ENCODE data around the gene OR2W1. TPM values are rescaled to one million over a fixed set of nuclear protein-coding genes. Genes with fewer than 3 reads are reported as not detected.

OR2W1 gene
- total RNA-seq (2021), result not detected in 2 replicates
- long read RNA-seq, result 0 reads

- Histone ChIP-seq H3K27me3 (ENCODE audit: insufficient read depth, low read length) (no peaks in the 10 kb centered on the region), H2AK5ac (ENCODE audit: insufficient read length, low read length) (no peak within 1 kb of the TSS), H3K56ac (ENCODE audit: insufficient read length, low read depth, low read length) (no peak within 1 kb of the TSS), H4K5ac (ENCODE audit: insufficient read length, low read depth, low read length) (no peak within 1 kb of the TSS), H2BK120ac (ENCODE audit: low read depth, low read length, poor library complexity, severe bottlenecking) (no peak within 1 kb of the TSS), H3K23me2 (ENCODE audit: insufficient read length, low read depth, low read length, poor library complexity, severe bottlenecking) (no peaks in the 10 kb centered on the region), H4K91ac (ENCODE audit: insufficient read length, low read depth, low read length) (no peak within 1 kb of the TSS), H3K79me2 (ENCODE audit: insufficient read depth, low read length) (no peaks in the 10 kb centered on the region), H4K20me1 (ENCODE audit: control insufficient read depth, insufficient read depth, insufficient read length) (no peaks in the 10 kb centered on the region), H3K14ac (ENCODE audit: insufficient read depth, low read length) (no peak within 1 kb of the TSS), H3K27ac (ENCODE audit: insufficient read length, low read depth, low read length) (no peak within 1 kb of the TSS), H4K8ac (replicated peaks; ENCODE audit: insufficient read length, low read depth, low read length) (no peak within 1 kb of the TSS), H2BK12ac (ENCODE audit: insufficient read length, low read depth, low read length) (no peak within 1 kb of the TSS), H3K4ac (ENCODE audit: low read depth, low read length) (no peak within 1 kb of the TSS), H3T11ph (ENCODE audit: low read length) (no peak within 1 kb of the TSS), H2BK15ac (ENCODE audit: low read depth, low read length) (no peak within 1 kb of the TSS), H3K23ac (ENCODE audit: insufficient read length, low read depth, low read length) (no peak within 1 kb of the TSS), H3K4me2 (ENCODE audit: insufficient read depth, insufficient read length, low read length) (no peak within 1 kb of the TSS), H3K9ac (ENCODE audit: extremely low read depth, insufficient read length, low read length) (no peak within 1 kb of the TSS), H2AFZ (ENCODE audit: low read length) (no peak within 1 kb of the TSS), H2BK20ac (ENCODE audit: low read depth, low read length, poor library complexity, severe bottlenecking) (no peak within 1 kb of the TSS), H3K79me1 (ENCODE audit: insufficient read depth, low read depth, low read length, poor library complexity, severe bottlenecking) (no peaks in the 10 kb centered on the region), H3K9me3 (ENCODE audit: control insufficient read depth, low read depth, low read length) (no peaks in the 10 kb centered on the region), H3K4me1 (ENCODE audit: insufficient read depth, low read length) (no peaks in the 10 kb centered on the region), H3K18ac (ENCODE audit: insufficient read length, low read depth, low read length) (no peak within 1 kb of the TSS), H2BK5ac (ENCODE audit: insufficient read length, low read length) (no peak within 1 kb of the TSS)
- Mint-ChIP-seq H3K27ac (no peak within 1 kb of the TSS), H3K4me3 (no peak within 1 kb of the TSS), H3K27me3 (ENCODE audit: low read depth) (peaks cover 14% of the 10 kb centered on the region), H3K9me3 (no peaks in the 10 kb centered on the region), H3K4me1 (no peaks in the 10 kb centered on the region), H3K36me3 (ENCODE audit: insufficient read depth in 1 of 3, low read depth in 3 of 3) (no peaks in the 10 kb centered on the region)
- no peak for DNase-seq
- TF ChIP-seq CTCF (conservative IDR thresholded peaks at IDR 0.05), result no peak
- no CpG with 5 or more reads among the region's 1 CpG for WGBS (ENCODE audit: extremely low coverage, insufficient read length, low lambda C conversion rate)
Measured at GRCh38 chr6:29045075-29045474, at the start of gene OR2W1. Gene OR2W1, minus strand, starts transcription at chr6:29045175. Its CDS starts 0 bp downstream, at chr6:29045175.
